HCT116 (cell line): ENCODE measurements around the gene FGGY. TPM values are rescaled to one million over a fixed set of nuclear protein-coding genes. Genes with fewer than 3 reads are reported as not detected.

Experiments used
- ATAC-seq: fragments of 200-7000 bp; cut with Tn5 transposase; 2 replicates; pipeline ENCODE4 v1.9.1; 2020; ENCODE audit warnings: mild to moderate bottlenecking, moderate library complexity
- BruUV-seq: library from RNA; stranded (reverse); fragments of 400-500 nt; replicated peaks from 2 replicates; lab custom pipeline; 2021; lab: Mats Ljungman, UMichigan
- CTCF ChIA-PET: fragments of 300-600 bp; sonication (Branson Sonifier 250); formaldehyde crosslinking; loops from one replicate; lab custom pipeline; 2021; ENCODE audit warnings: antibody characterized with exemption; lab: Charles Lee
- POLR2A ChIA-PET: fragments of 300-600, 350-600 bp; sonication (Branson Sonifier 250); formaldehyde crosslinking; loops from one replicate; lab custom pipeline; 2021; ENCODE audit warnings: antibody characterized with exemption; lab: Charles Lee
- RAD21 ChIA-PET, 2 experiments: fragments of 300-600 bp; sonication (Branson Sonifier 250); formaldehyde crosslinking; loops; one replicate each; lab custom pipeline; 2023; ENCODE audit warnings: low total read pairs in 2 of 2; ENCODE audit not compliant: uncharacterized antibody in 2 of 2, unreplicated experiment in 2 of 2, low non-redundant PET in 1 of 2; lab: Charles Lee
- DNase-seq: peaks from one replicate; pipeline ENCODE4 v3.0.0-alpha.2; 2010; ENCODE audit warnings: low read depth, low spot score
- H2AFZ ChIP-seq: fragments of 200-600 bp; shearing (Covaris generic), sonication (generic); 2 replicates; pipeline ENCODE4 v1.6.1; 2017; ENCODE audit warnings: low read depth, mixed run types, mixed read lengths, antibody characterized with exemption, low read length; ENCODE audit not compliant: poor library complexity, severe bottlenecking
- H3K27ac ChIP-seq: 2 replicates; pipeline ENCODE4 v1.5.1; 2012; ENCODE audit warnings: low read depth, low read length
- H3K27me3 ChIP-seq: fragments of 200-600 bp; sonication (generic); 2 replicates; pipeline ENCODE4 v1.6.1; 2016; ENCODE audit warnings: mixed run types, low read length, mixed read lengths; ENCODE audit not compliant: insufficient read depth
- H3K36me3 ChIP-seq, 2 experiments: fragments of 200-500 bp in 1 of 2; fragments of 200-600 bp in 1 of 2; sonication (Bioruptor generic) in 1 of 2; sonication (generic) in 1 of 2; 2 replicates each; pipeline versions ENCODE4 v1.5.1 to v1.6.1; 2014 to 2016; ENCODE audit warnings: low read length in 2 of 2, inconsistent platforms in 1 of 2, mixed read lengths in 1 of 2, mixed run types in 1 of 2; ENCODE audit not compliant: insufficient read depth in 2 of 2, control insufficient read depth in 1 of 2
- H3K4me1 ChIP-seq, 2 experiments: fragments of 200-600 bp in 1 of 2; sonication (generic) in 1 of 2; 2 replicates each; pipeline versions ENCODE4 v1.5.1 to v1.6.1; 2012 to 2017; ENCODE audit warnings: low read length in 2 of 2, inconsistent platforms in 1 of 2, mild to moderate bottlenecking in 1 of 2, mixed read lengths in 1 of 2, mixed run types in 1 of 2, moderate library complexity in 1 of 2; ENCODE audit not compliant: insufficient read depth in 2 of 2, control insufficient read depth in 1 of 2
- H3K4me2 ChIP-seq: fragments of 200-600 bp; sonication (generic); 2 replicates; pipeline ENCODE4 v1.6.1; 2017; ENCODE audit warnings: mixed run types, low read length, mixed read lengths
- H3K4me3 ChIP-seq, 2 experiments: fragments of 200-600 bp in 1 of 2; sonication (generic) in 1 of 2; replicated peaks in 1 of 2; 2 replicates each; pipeline ENCODE4 v1.5.1; 2011 to 2016; ENCODE audit warnings: low read length in 2 of 2, control low read depth in 1 of 2, low read depth in 1 of 2, mild to moderate bottlenecking in 1 of 2, mixed read lengths in 1 of 2, mixed run types in 1 of 2
- H3K79me2 ChIP-seq: fragments of 200-600 bp; sonication (generic); 2 replicates; pipeline ENCODE4 v1.6.1; 2017; ENCODE audit warnings: mild to moderate bottlenecking, mixed run types, low read length, moderate library complexity, mixed read lengths; ENCODE audit not compliant: insufficient read depth
- H3K9ac ChIP-seq: fragments of 200-600 bp; sonication (generic); 2 replicates; pipeline ENCODE4 v1.6.1; 2016; ENCODE audit warnings: low read length, mixed read lengths
- H3K9me2 ChIP-seq: fragments of 200-600 bp; sonication (generic), shearing (Covaris generic); 2 replicates; pipeline ENCODE4 v1.6.1; 2017; ENCODE audit warnings: mixed run types, mild to moderate bottlenecking, moderate library complexity; ENCODE audit not compliant: insufficient read depth
- H3K9me3 ChIP-seq, 2 experiments: fragments of 200-500 bp in 1 of 2; fragments of 200-600 bp in 1 of 2; sonication (Bioruptor generic) in 1 of 2; sonication (generic) in 1 of 2; 2 replicates each; pipeline ENCODE4 v1.6.1; 2014 to 2017; ENCODE audit warnings: low read length in 2 of 2, mixed read lengths in 2 of 2, inconsistent platforms in 1 of 2, low read depth in 1 of 2, mild to moderate bottlenecking in 1 of 2, mixed run types in 1 of 2, moderate library complexity in 1 of 2; ENCODE audit not compliant: control insufficient read depth in 1 of 2, insufficient read depth in 1 of 2
- H4K20me1 ChIP-seq: fragments of 200-600 bp; sonication (generic), shearing (Covaris generic); 2 replicates; pipeline ENCODE4 v1.6.1; 2017; ENCODE audit warnings: mixed run types, mild to moderate bottlenecking, moderate library complexity; ENCODE audit not compliant: insufficient read depth
- CEBPB ChIP-seq: IDR thresholded peaks from 2 replicates; pipeline ENCODE4 v1.6.1; 2012; ENCODE audit warnings: low read depth
- CTCF ChIP-seq, 3 experiments: fragments of 200-600 bp in 1 of 3; sonication (generic) in 1 of 3; IDR thresholded peaks in 2 of 3; conservative IDR thresholded peaks in 1 of 3; 2 replicates each; pipeline ENCODE4 v1.5.1; 2012 to 2017; ENCODE audit warnings: low read depth in 2 of 3, low read length in 2 of 3, antibody characterized with exemption in 1 of 3, borderline replicate concordance in 1 of 3, control low read depth in 1 of 3, mild to moderate bottlenecking in 1 of 3, mixed read lengths in 1 of 3, mixed run types in 1 of 3, moderate library complexity in 1 of 3; ENCODE audit not compliant: insufficient read depth in 1 of 3
- ELF1 ChIP-seq: IDR thresholded peaks from 2 replicates; pipeline ENCODE4 v1.6.1; 2012; ENCODE audit warnings: low read depth, borderline replicate concordance
- FOSL1 ChIP-seq: IDR thresholded peaks from 2 replicates; pipeline ENCODE4 v1.6.1; 2012; ENCODE audit warnings: low read depth
- RAD21 ChIP-seq: IDR thresholded peaks from 2 replicates; pipeline ENCODE4 v1.6.1; 2012; ENCODE audit warnings: low read depth, mild to moderate bottlenecking
- REST ChIP-seq: IDR thresholded peaks from 2 replicates; pipeline ENCODE4 v1.6.1; 2012; ENCODE audit warnings: low read depth
- SIN3A ChIP-seq: IDR thresholded peaks from 2 replicates; pipeline ENCODE4 v1.6.1; 2012; ENCODE audit warnings: low read depth
- SRF ChIP-seq: IDR thresholded peaks from 2 replicates; pipeline ENCODE4 v1.6.1; 2012; ENCODE audit warnings: low read depth
- YY1 ChIP-seq: IDR thresholded peaks from 2 replicates; pipeline ENCODE4 v1.6.1; 2011; ENCODE audit warnings: low read length, low read depth, moderate library complexity, mild to moderate bottlenecking; ENCODE audit not compliant: insufficient replicate concordance; ENCODE audit errors: extremely low read depth
- ZBTB33 ChIP-seq: IDR thresholded peaks from 2 replicates; pipeline ENCODE4 v1.6.1; 2011; ENCODE audit warnings: mild to moderate bottlenecking, low read length, moderate library complexity; ENCODE audit not compliant: insufficient replicate concordance; ENCODE audit errors: extremely low read depth
- ZNF274 ChIP-seq: fragments of 200-500 bp; sonication (Bioruptor generic); IDR thresholded peaks from 2 replicates; pipeline ENCODE4 v1.6.1; 2014; ENCODE audit warnings: mild to moderate bottlenecking, low read depth, low read length, inconsistent platforms
- intact Hi-C: fragments of 100-400 bp; cut with micrococcal nuclease; formaldehyde crosslinking; loops from 2 replicates; pipeline ENCODE4 v1.10.0; 2022
- total RNA-seq: library from RNA; stranded (reverse); gene quantifications from one replicate; pipeline ENCODE4 v1.2.1, GENCODE V29; 2021; ENCODE audit not compliant: unreplicated experiment

FGGY gene
- total RNA-seq, 1 experiment from 2014 or later = 10.6 TPM

GRCh38 chr1:59669752-59670312 is 372.9 kb downstream of the FGGY start:
- no peaks in the 10 kb centered on the region for H3K36me3 ChIP-seq
- H3K4me2 ChIP-seq = no peak overlapping the region
- H3K4me3 ChIP-seq = no peak overlapping the region
- no peak overlapping the region for H3K9ac ChIP-seq
- no peak for TF ChIP-seq FOSL1
- no peak for TF ChIP-seq SRF
- no peak for TF ChIP-seq YY1
- TF ChIP-seq CEBPB = no peak
- no peak for TF ChIP-seq ZNF274
- BruUV-seq = no TSS peak
- peaks cover 0 to 7% of the 10 kb centered on the region in 2 experiments; a peak in 1 of 4 replicates for H3K9me3 ChIP-seq
- H3K79me2 ChIP-seq = no peaks in the 10 kb centered on the region
- ATAC-seq (no peak), DNase-seq (no peak)
- no peaks in the 10 kb centered on the region for H4K20me1 ChIP-seq
- no peaks in the 10 kb centered on the region for H3K9me2 ChIP-seq
- intact Hi-C loops = loop anchor here (10.0 kb wide), 1 partner anchor 245 kb away; no protein-coding TSS in a partner anchor
- no peak overlapping the region for H2AFZ ChIP-seq
- peaks cover 11 to 20% of the 10 kb centered on the region in 2 experiments; a peak in 3 of 4 replicates for H3K4me1 ChIP-seq
- ChIA-PET RAD21 (no interaction called here), CTCF (no interaction called here), POLR2A (no interaction called here)
- no peaks in the 10 kb centered on the region for H3K27me3 ChIP-seq
- H3K27ac ChIP-seq = no peak overlapping the region

GRCh38 chr1:59670662-59671061 is 373.8 kb downstream of the FGGY start:
- no peaks in the 10 kb centered on the region for H3K36me3 ChIP-seq
- no peak for ATAC-seq
- intact Hi-C loops = loop anchor here (10.0 kb wide), 1 partner anchor 246 kb away; no protein-coding TSS in a partner anchor
- no peaks in the 10 kb centered on the region for H4K20me1 ChIP-seq
- no peak for DNase-seq
- no peaks in the 10 kb centered on the region for H3K79me2 ChIP-seq
- ChIA-PET POLR2A (no interaction called here), CTCF (no interaction called here), RAD21 (interaction anchor here in 1 of 2 experiments (0.6 kb wide), 1 partner anchor 1124 kb away, joined by 7 read pairs; the partner anchor contains the start of gene OMA1)
- H3K4me3 ChIP-seq = no peak overlapping the region
- H3K4me2 ChIP-seq = no peak overlapping the region
- no TSS peak for BruUV-seq
- H3K9me2 ChIP-seq = no peaks in the 10 kb centered on the region
- H3K9ac ChIP-seq = no peak overlapping the region
- H3K27me3 ChIP-seq = no peaks in the 10 kb centered on the region
- peaks cover 11 to 20% of the 10 kb centered on the region in 2 experiments; a peak in 3 of 4 replicates for H3K4me1 ChIP-seq
- H3K27ac ChIP-seq = no peak overlapping the region
- peaks cover 0 to 7% of the 10 kb centered on the region in 2 experiments; a peak in 1 of 4 replicates for H3K9me3 ChIP-seq
- H2AFZ ChIP-seq = no peak overlapping the region
- TF ChIP-seq REST (no peak), RAD21 (no peak), ZBTB33 (no peak), CTCF (IDR thresholded peaks at IDR 0.05 in 2 of 3, conservative IDR thresholded peaks at IDR 0.05 in 1 of 3; ENCODE audit: borderline replicate concordance in 1 of 3, insufficient read depth in 1 of 3, low read depth in 2 of 3, low read length in 2 of 3) (no peak), ELF1 (no peak), ZNF274 (no peak), CEBPB (no peak), SIN3A (no peak)
